HCT116 (cell line): ENCODE measurements around the gene ARHGAP45. TPM values are rescaled to one million over a fixed set of nuclear protein-coding genes. Genes with fewer than 3 reads are reported as not detected.

Source experiments
- ATAC-seq: fragments of 200-7000 bp; cut with Tn5 transposase; 2 replicates; pipeline ENCODE4 v1.9.1; 2020; ENCODE audit warnings: mild to moderate bottlenecking, moderate library complexity
- BruUV-seq: library from RNA; stranded (reverse); fragments of 400-500 nt; replicated peaks from 2 replicates; lab custom pipeline; 2021; lab: Mats Ljungman, UMichigan
- CTCF ChIA-PET: fragments of 300-600 bp; sonication (Branson Sonifier 250); formaldehyde crosslinking; loops from one replicate; lab custom pipeline; 2021; ENCODE audit warnings: antibody characterized with exemption; lab: Charles Lee
- POLR2A ChIA-PET: fragments of 300-600, 350-600 bp; sonication (Branson Sonifier 250); formaldehyde crosslinking; loops from one replicate; lab custom pipeline; 2021; ENCODE audit warnings: antibody characterized with exemption; lab: Charles Lee
- RAD21 ChIA-PET, 2 experiments: fragments of 300-600 bp; sonication (Branson Sonifier 250); formaldehyde crosslinking; loops; one replicate each; lab custom pipeline; 2023; ENCODE audit warnings: low total read pairs in 2 of 2; ENCODE audit not compliant: uncharacterized antibody in 2 of 2, unreplicated experiment in 2 of 2, low non-redundant PET in 1 of 2; lab: Charles Lee
- DNase-seq: peaks from one replicate; pipeline ENCODE4 v3.0.0-alpha.2; 2010; ENCODE audit warnings: low read depth, low spot score
- H2AFZ ChIP-seq: fragments of 200-600 bp; shearing (Covaris generic), sonication (generic); 2 replicates; pipeline ENCODE4 v1.6.1; 2017; ENCODE audit warnings: low read depth, mixed run types, mixed read lengths, antibody characterized with exemption, low read length; ENCODE audit not compliant: poor library complexity, severe bottlenecking
- H3K27ac ChIP-seq: 2 replicates; pipeline ENCODE4 v1.5.1; 2012; ENCODE audit warnings: low read depth, low read length
- H3K27me3 ChIP-seq: fragments of 200-600 bp; sonication (generic); 2 replicates; pipeline ENCODE4 v1.6.1; 2016; ENCODE audit warnings: mixed run types, low read length, mixed read lengths; ENCODE audit not compliant: insufficient read depth
- H3K36me3 ChIP-seq, 2 experiments: fragments of 200-500 bp in 1 of 2; fragments of 200-600 bp in 1 of 2; sonication (Bioruptor generic) in 1 of 2; sonication (generic) in 1 of 2; 2 replicates each; pipeline versions ENCODE4 v1.5.1 to v1.6.1; 2014 to 2016; ENCODE audit warnings: low read length in 2 of 2, inconsistent platforms in 1 of 2, mixed read lengths in 1 of 2, mixed run types in 1 of 2; ENCODE audit not compliant: insufficient read depth in 2 of 2, control insufficient read depth in 1 of 2
- H3K4me1 ChIP-seq, 2 experiments: fragments of 200-600 bp in 1 of 2; sonication (generic) in 1 of 2; 2 replicates each; pipeline versions ENCODE4 v1.5.1 to v1.6.1; 2012 to 2017; ENCODE audit warnings: low read length in 2 of 2, inconsistent platforms in 1 of 2, mild to moderate bottlenecking in 1 of 2, mixed read lengths in 1 of 2, mixed run types in 1 of 2, moderate library complexity in 1 of 2; ENCODE audit not compliant: insufficient read depth in 2 of 2, control insufficient read depth in 1 of 2
- H3K4me2 ChIP-seq: fragments of 200-600 bp; sonication (generic); 2 replicates; pipeline ENCODE4 v1.6.1; 2017; ENCODE audit warnings: mixed run types, low read length, mixed read lengths
- H3K4me3 ChIP-seq, 2 experiments: fragments of 200-600 bp in 1 of 2; sonication (generic) in 1 of 2; replicated peaks in 1 of 2; 2 replicates each; pipeline ENCODE4 v1.5.1; 2011 to 2016; ENCODE audit warnings: low read length in 2 of 2, control low read depth in 1 of 2, low read depth in 1 of 2, mild to moderate bottlenecking in 1 of 2, mixed read lengths in 1 of 2, mixed run types in 1 of 2
- H3K79me2 ChIP-seq: fragments of 200-600 bp; sonication (generic); 2 replicates; pipeline ENCODE4 v1.6.1; 2017; ENCODE audit warnings: mild to moderate bottlenecking, mixed run types, low read length, moderate library complexity, mixed read lengths; ENCODE audit not compliant: insufficient read depth
- H3K9ac ChIP-seq: fragments of 200-600 bp; sonication (generic); 2 replicates; pipeline ENCODE4 v1.6.1; 2016; ENCODE audit warnings: low read length, mixed read lengths
- H3K9me2 ChIP-seq: fragments of 200-600 bp; sonication (generic), shearing (Covaris generic); 2 replicates; pipeline ENCODE4 v1.6.1; 2017; ENCODE audit warnings: mixed run types, mild to moderate bottlenecking, moderate library complexity; ENCODE audit not compliant: insufficient read depth
- H3K9me3 ChIP-seq, 2 experiments: fragments of 200-500 bp in 1 of 2; fragments of 200-600 bp in 1 of 2; sonication (Bioruptor generic) in 1 of 2; sonication (generic) in 1 of 2; 2 replicates each; pipeline ENCODE4 v1.6.1; 2014 to 2017; ENCODE audit warnings: low read length in 2 of 2, mixed read lengths in 2 of 2, inconsistent platforms in 1 of 2, low read depth in 1 of 2, mild to moderate bottlenecking in 1 of 2, mixed run types in 1 of 2, moderate library complexity in 1 of 2; ENCODE audit not compliant: control insufficient read depth in 1 of 2, insufficient read depth in 1 of 2
- H4K20me1 ChIP-seq: fragments of 200-600 bp; sonication (generic), shearing (Covaris generic); 2 replicates; pipeline ENCODE4 v1.6.1; 2017; ENCODE audit warnings: mixed run types, mild to moderate bottlenecking, moderate library complexity; ENCODE audit not compliant: insufficient read depth
- ELF1 ChIP-seq: IDR thresholded peaks from 2 replicates; pipeline ENCODE4 v1.6.1; 2012; ENCODE audit warnings: low read depth, borderline replicate concordance
- EZH2 ChIP-seq: fragments of 200-600 bp; sonication (generic); IDR thresholded peaks from 2 replicates; pipeline ENCODE4 v1.6.1; 2017; ENCODE audit warnings: antibody characterized with exemption, mixed run types
- JUND ChIP-seq: IDR thresholded peaks from 2 replicates; pipeline ENCODE4 v1.6.1; 2012
- SP1 ChIP-seq: IDR thresholded peaks from 2 replicates; pipeline ENCODE4 v1.6.1; 2012; ENCODE audit warnings: low read depth
- YY1 ChIP-seq: IDR thresholded peaks from 2 replicates; pipeline ENCODE4 v1.6.1; 2011; ENCODE audit warnings: low read length, low read depth, moderate library complexity, mild to moderate bottlenecking; ENCODE audit not compliant: insufficient replicate concordance; ENCODE audit errors: extremely low read depth
- ZFX ChIP-seq: fragments of 450-650 bp; IDR thresholded peaks from 2 replicates; pipeline ENCODE4 v1.6.1; 2017
- intact Hi-C: fragments of 100-400 bp; cut with micrococcal nuclease; formaldehyde crosslinking; loops from 2 replicates; pipeline ENCODE4 v1.10.0; 2022
- total RNA-seq: library from RNA; stranded (reverse); gene quantifications from one replicate; pipeline ENCODE4 v1.2.1, GENCODE V29; 2021; ENCODE audit not compliant: unreplicated experiment

Gene ARHGAP45
- total RNA-seq, 1 experiment from 2014 or later, result 30.4 TPM

DNA sequence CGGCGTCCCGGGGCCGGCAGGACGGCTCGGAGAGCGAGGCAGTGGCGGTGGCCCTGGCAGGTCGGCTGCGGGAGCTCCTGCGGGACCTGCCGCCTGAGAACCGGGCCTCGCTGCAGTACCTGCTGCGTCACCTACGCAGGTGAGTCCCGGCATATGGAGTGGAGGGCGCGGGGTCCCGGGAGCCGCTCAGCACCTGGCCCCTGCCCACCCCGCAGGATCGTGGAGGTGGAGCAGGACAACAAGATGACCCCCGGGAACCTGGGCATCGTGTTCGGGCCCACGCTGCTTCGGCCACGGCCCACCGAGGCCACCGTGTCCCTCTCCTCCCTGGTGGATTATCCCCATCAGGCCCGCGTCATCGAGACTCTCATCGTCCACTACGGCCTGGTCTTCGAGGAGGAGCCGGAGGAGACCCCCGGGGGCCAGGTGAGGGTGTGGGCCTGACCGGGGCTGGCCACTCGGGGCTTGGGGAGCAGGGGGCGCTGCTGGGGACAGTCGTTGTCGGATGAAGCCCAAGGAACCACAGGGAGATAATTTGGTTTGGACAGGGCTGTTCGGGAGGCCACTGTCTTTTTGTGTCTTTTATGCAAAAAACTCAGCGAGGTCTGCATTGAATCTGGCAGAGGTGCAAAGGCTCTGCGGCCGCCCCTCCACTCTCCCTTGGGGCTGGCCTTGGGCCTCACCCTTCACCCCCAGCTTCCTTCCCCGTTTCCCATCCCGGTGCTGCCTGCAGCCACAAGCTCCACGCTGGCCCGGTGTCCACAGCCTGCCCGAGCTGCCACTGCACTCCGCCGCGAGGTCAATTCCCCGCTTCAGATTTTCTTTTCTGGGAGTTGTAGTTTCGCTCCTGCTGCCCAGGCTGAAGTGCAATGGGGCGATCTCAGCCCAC is 16.2 kb downstream of the ARHGAP45 start:
- Histone ChIP-seq H3K4me3 (no peak overlapping the region), H3K27me3 (no peaks in the 10 kb centered on the region), H3K36me3 (peaks cover 3 to 17% of the 10 kb centered on the region in 2 experiments; a peak in 3 of 4 replicates), H3K9me3 (no peaks in the 10 kb centered on the region), H3K27ac (peak overlapping the region; percentile 83), H2AFZ (no peak overlapping the region), H3K9me2 (no peaks in the 10 kb centered on the region), H3K4me2 (peak overlapping the region; percentile 75), H3K9ac (no peak overlapping the region), H3K4me1 (peaks cover 4 to 18% of the 10 kb centered on the region in 2 experiments), H4K20me1 (no peaks in the 10 kb centered on the region), H3K79me2 (no peaks in the 10 kb centered on the region)
- BruUV-seq, result no TSS peak
- no peak for DNase-seq
- ATAC-seq, result no peak
- RAD21 ChIA-PET, result interaction anchor here in 1 of 2 experiments (0.6 kb wide), 1 partner anchor 57 kb away, joined by 3 read pairs; the partner anchor contains the start of gene CNN2
- CTCF ChIA-PET, result interaction anchor here (0.8 to 1.5 kb wide), 2 partner anchors 18 to 161 kb away, joined by 5 to 6 read pairs; no protein-coding TSS in a partner anchor
- no peak for TF ChIP-seq ZFX
- no peak for TF ChIP-seq EZH2
- TF ChIP-seq JUND, result no peak
- TF ChIP-seq ELF1, result no peak
- no peak for TF ChIP-seq YY1
- no peak for TF ChIP-seq SP1
- POLR2A ChIA-PET, result interaction anchor here (0.7 to 1.8 kb wide), 6 partner anchors 16 to 186 kb away, joined by 3 to 17 read pairs (median 6); partner anchors contain the start of genes ABCA7, ARHGAP45, CIRBP and CNN2
- intact Hi-C loops, result no loop called here
